Measurements from ENCODE around the gene TRPV4. TPM values are rescaled to one million over a fixed set of nuclear protein-coding genes. Genes with fewer than 3 reads are reported as not detected.

TRPV4 gene
- total RNA-seq, 1 experiment from 2014 or later = 2.9 TPM

DNA sequence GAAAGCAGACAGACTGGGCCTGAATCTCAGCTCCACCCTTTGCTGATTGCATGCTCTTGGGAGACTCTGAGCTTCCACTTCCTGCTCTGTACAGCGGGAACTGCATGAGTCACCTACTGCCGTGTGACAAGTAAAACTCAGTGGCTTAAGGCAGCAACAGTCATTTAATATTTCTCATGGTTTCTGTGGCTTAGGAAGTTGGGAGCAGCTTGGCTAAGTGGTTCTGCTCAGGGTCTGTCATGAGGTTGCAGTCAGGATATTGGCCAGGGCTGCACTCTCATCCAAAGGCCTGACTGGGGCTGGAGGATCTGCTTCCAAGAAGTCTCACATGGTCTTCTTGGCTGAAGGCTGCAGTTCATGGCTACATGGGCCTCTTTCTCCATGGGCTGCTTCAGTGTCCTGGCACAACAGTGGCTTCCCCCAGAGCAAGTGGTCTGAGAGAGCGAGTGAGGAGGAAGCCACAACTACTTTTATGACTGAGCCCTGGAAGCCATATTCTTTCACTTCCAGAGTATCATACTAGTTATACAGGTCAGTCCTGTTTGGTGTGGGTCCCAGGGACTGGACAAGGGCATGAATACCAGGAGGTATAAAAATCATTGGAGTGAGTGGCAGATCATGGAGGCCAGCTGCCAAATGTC lies 69.9 kb downstream of the TRPV4 start:
- peaks cover 10% of the 10 kb centered on the region for H3K4me1 Mint-ChIP-seq
- TF ChIP-seq ZNF671 (CRISPR knock-in tag; IDR thresholded peaks at IDR 0.05) (no peak), SP1 (CRISPR knock-in tag; conservative IDR thresholded peaks at IDR 0.05) (no peak), RORB (CRISPR knock-in tag; IDR thresholded peaks at IDR 0.05) (no peak), OVOL2 (CRISPR knock-in tag; IDR thresholded peaks at IDR 0.05; ENCODE audit: borderline replicate concordance) (no peak), CREB1 (CRISPR knock-in tag; IDR thresholded peaks at IDR 0.05) (no peak), NFATC4 (CRISPR knock-in tag; IDR thresholded peaks at IDR 0.05) (no peak), NR1H2 (CRISPR knock-in tag; IDR thresholded peaks at IDR 0.05) (no peak), TP53 (CRISPR knock-in tag; IDR thresholded peaks at IDR 0.05) (no peak), NFE2L1 (CRISPR knock-in tag; IDR thresholded peaks at IDR 0.05) (no peak)
- TF ChIP-seq, protein P1, sequence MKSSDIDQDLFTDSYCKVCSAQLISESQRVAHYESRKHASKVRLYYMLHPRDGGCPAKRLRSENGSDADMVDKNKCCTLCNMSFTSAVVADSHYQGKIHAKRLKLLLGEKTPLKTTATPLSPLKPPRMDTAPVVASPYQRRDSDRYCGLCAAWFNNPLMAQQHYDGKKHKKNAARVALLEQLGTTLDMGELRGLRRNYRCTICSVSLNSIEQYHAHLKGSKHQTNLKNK (CRISPR knock-in tag; IDR thresholded peaks at IDR 0.05) = no peak
- TF ChIP-seq, protein P2, sequence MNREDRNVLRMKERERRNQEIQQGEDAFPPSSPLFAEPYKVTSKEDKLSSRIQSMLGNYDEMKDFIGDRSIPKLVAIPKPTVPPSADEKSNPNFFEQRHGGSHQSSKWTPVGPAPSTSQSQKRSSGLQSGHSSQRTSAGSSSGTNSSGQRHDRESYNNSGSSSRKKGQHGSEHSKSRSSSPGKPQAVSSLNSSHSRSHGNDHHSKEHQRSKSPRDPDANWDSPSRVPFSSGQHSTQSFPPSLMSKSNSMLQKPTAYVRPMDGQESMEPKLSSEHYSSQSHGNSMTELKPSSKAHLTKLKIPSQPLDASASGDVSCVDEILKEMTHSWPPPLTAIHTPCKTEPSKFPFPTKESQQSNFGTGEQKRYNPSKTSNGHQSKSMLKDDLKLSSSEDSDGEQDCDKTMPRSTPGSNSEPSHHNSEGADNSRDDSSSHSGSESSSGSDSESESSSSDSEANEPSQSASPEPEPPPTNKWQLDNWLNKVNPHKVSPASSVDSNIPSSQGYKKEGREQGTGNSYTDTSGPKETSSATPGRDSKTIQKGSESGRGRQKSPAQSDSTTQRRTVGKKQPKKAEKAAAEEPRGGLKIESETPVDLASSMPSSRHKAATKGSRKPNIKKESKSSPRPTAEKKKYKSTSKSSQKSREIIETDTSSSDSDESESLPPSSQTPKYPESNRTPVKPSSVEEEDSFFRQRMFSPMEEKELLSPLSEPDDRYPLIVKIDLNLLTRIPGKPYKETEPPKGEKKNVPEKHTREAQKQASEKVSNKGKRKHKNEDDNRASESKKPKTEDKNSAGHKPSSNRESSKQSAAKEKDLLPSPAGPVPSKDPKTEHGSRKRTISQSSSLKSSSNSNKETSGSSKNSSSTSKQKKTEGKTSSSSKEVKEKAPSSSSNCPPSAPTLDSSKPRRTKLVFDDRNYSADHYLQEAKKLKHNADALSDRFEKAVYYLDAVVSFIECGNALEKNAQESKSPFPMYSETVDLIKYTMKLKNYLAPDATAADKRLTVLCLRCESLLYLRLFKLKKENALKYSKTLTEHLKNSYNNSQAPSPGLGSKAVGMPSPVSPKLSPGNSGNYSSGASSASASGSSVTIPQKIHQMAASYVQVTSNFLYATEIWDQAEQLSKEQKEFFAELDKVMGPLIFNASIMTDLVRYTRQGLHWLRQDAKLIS (CRISPR knock-in tag; IDR thresholded peaks at IDR 0.05; ENCODE audit: borderline replicate concordance) = no peak
- no peak overlapping the region for H3K4me3 Mint-ChIP-seq
- H3K27me3 Mint-ChIP-seq (ENCODE audit: low read depth) = no peaks in the 10 kb centered on the region
- ATAC-seq (no peak), DNase-seq (ENCODE audit: low spot score) (no peak)
- no peak overlapping the region for H3K27ac Mint-ChIP-seq
- ChIA-PET CTCF (interaction anchor here (0.6 to 2.0 kb wide), 24 partner anchors 8 to 329 kb away, joined by 3 to 26 read pairs (median 4); no protein-coding TSS in a partner anchor), POLR2A (interaction anchor here (1.0 kb wide), 1 partner anchor 9 kb away, joined by 5 read pairs; no protein-coding TSS in a partner anchor)
- no peaks in the 10 kb centered on the region for H3K36me3 Mint-ChIP-seq
- 0 out of 2 replicates have a peak, but pooled peaks cover 4% of the 10 kb centered on the region for H3K9me3 Mint-ChIP-seq

DNA sequence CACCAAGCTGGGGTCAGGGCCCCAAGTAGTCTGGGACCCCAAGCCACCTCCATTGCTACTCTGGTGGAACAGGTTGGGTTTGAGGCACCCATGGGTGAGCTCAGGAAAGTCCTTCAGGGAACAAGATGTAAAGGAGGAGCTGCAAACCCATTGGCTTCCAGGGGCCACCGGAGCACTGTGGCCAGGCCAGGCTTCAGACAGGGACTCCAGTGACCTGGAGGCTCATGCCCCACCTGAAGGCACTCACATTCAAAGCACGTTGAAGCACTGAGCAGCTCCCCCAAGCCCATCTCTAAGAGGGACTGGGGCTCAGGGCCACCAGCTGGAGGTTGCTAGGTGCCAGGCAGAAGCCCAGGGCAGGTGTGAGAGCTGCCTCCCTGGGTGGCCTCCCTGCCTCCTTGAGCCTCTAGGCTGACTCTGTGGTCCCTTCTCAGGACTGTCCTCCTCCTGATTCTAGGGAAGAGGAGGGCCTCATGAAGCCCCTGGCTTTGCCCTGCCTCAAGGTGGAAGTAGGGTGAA lies 70.5 kb downstream of the TRPV4 start:
- Mint-ChIP-seq H3K4me1 (peaks cover 15% of the 10 kb centered on the region), H3K36me3 (no peaks in the 10 kb centered on the region), H3K27ac (no peak overlapping the region), H3K27me3 (ENCODE audit: low read depth) (no peaks in the 10 kb centered on the region), H3K9me3 (0 out of 2 replicates have a peak, but pooled peaks cover 4% of the 10 kb centered on the region), H3K4me3 (no peak overlapping the region)
- no peak for DNase-seq (ENCODE audit: low spot score)
- ATAC-seq = no peak
- CTCF ChIA-PET = interaction anchor here (0.6 to 1.6 kb wide), 4 partner anchors 9 to 165 kb away, joined by 3 to 4 read pairs (median 3); no protein-coding TSS in a partner anchor
- POLR2A ChIA-PET = no interaction called here
- TF ChIP-seq, protein P3, sequence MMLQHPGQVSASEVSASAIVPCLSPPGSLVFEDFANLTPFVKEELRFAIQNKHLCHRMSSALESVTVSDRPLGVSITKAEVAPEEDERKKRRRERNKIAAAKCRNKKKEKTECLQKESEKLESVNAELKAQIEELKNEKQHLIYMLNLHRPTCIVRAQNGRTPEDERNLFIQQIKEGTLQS (CRISPR knock-in tag; conservative IDR thresholded peaks at IDR 0.05) = no peak
- no peak for TF ChIP-seq TEAD4 (CRISPR knock-in tag; IDR thresholded peaks at IDR 0.05)
- TF ChIP-seq, protein P4, sequence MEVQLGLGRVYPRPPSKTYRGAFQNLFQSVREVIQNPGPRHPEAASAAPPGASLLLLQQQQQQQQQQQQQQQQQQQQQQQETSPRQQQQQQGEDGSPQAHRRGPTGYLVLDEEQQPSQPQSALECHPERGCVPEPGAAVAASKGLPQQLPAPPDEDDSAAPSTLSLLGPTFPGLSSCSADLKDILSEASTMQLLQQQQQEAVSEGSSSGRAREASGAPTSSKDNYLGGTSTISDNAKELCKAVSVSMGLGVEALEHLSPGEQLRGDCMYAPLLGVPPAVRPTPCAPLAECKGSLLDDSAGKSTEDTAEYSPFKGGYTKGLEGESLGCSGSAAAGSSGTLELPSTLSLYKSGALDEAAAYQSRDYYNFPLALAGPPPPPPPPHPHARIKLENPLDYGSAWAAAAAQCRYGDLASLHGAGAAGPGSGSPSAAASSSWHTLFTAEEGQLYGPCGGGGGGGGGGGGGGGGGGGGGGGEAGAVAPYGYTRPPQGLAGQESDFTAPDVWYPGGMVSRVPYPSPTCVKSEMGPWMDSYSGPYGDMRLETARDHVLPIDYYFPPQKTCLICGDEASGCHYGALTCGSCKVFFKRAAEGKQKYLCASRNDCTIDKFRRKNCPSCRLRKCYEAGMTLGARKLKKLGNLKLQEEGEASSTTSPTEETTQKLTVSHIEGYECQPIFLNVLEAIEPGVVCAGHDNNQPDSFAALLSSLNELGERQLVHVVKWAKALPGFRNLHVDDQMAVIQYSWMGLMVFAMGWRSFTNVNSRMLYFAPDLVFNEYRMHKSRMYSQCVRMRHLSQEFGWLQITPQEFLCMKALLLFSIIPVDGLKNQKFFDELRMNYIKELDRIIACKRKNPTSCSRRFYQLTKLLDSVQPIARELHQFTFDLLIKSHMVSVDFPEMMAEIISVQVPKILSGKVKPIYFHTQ (CRISPR knock-in tag; IDR thresholded peaks at IDR 0.05) = no peak
- TF ChIP-seq FOXK1 (CRISPR knock-in tag; IDR thresholded peaks at IDR 0.05) = no peak
- no peak for TF ChIP-seq ZNF423 (CRISPR knock-in tag; IDR thresholded peaks at IDR 0.05)
- no peak for TF ChIP-seq ETV6 (CRISPR knock-in tag; IDR thresholded peaks at IDR 0.05)
- no peak for TF ChIP-seq OVOL2 (CRISPR knock-in tag; IDR thresholded peaks at IDR 0.05; ENCODE audit: borderline replicate concordance)
- TF ChIP-seq, protein P5, sequence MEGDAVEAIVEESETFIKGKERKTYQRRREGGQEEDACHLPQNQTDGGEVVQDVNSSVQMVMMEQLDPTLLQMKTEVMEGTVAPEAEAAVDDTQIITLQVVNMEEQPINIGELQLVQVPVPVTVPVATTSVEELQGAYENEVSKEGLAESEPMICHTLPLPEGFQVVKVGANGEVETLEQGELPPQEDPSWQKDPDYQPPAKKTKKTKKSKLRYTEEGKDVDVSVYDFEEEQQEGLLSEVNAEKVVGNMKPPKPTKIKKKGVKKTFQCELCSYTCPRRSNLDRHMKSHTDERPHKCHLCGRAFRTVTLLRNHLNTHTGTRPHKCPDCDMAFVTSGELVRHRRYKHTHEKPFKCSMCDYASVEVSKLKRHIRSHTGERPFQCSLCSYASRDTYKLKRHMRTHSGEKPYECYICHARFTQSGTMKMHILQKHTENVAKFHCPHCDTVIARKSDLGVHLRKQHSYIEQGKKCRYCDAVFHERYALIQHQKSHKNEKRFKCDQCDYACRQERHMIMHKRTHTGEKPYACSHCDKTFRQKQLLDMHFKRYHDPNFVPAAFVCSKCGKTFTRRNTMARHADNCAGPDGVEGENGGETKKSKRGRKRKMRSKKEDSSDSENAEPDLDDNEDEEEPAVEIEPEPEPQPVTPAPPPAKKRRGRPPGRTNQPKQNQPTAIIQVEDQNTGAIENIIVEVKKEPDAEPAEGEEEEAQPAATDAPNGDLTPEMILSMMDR (IDR thresholded peaks at IDR 0.05) = no peak
- TF ChIP-seq ZNF232 (CRISPR knock-in tag; IDR thresholded peaks at IDR 0.05) = no peak
- TF ChIP-seq ZNF396 (CRISPR knock-in tag; IDR thresholded peaks at IDR 0.05; ENCODE audit: borderline replicate concordance) = no peak
- TF ChIP-seq, protein P6, sequence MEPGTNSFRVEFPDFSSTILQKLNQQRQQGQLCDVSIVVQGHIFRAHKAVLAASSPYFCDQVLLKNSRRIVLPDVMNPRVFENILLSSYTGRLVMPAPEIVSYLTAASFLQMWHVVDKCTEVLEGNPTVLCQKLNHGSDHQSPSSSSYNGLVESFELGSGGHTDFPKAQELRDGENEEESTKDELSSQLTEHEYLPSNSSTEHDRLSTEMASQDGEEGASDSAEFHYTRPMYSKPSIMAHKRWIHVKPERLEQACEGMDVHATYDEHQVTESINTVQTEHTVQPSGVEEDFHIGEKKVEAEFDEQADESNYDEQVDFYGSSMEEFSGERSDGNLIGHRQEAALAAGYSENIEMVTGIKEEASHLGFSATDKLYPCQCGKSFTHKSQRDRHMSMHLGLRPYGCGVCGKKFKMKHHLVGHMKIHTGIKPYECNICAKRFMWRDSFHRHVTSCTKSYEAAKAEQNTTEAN (CRISPR knock-in tag; IDR thresholded peaks at IDR 0.05) = no peak
- TF ChIP-seq, protein P7, sequence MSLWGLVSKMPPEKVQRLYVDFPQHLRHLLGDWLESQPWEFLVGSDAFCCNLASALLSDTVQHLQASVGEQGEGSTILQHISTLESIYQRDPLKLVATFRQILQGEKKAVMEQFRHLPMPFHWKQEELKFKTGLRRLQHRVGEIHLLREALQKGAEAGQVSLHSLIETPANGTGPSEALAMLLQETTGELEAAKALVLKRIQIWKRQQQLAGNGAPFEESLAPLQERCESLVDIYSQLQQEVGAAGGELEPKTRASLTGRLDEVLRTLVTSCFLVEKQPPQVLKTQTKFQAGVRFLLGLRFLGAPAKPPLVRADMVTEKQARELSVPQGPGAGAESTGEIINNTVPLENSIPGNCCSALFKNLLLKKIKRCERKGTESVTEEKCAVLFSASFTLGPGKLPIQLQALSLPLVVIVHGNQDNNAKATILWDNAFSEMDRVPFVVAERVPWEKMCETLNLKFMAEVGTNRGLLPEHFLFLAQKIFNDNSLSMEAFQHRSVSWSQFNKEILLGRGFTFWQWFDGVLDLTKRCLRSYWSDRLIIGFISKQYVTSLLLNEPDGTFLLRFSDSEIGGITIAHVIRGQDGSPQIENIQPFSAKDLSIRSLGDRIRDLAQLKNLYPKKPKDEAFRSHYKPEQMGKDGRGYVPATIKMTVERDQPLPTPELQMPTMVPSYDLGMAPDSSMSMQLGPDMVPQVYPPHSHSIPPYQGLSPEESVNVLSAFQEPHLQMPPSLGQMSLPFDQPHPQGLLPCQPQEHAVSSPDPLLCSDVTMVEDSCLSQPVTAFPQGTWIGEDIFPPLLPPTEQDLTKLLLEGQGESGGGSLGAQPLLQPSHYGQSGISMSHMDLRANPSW (CRISPR knock-in tag; conservative IDR thresholded peaks at IDR 0.05; ENCODE audit: low read depth) = no peak
